Measurements from ENCODE around the gene MYADML2. TPM values are rescaled to one million over a fixed set of nuclear protein-coding genes. Genes with fewer than 3 reads are reported as not detected.
"Not testable (repeated sequence)": the region's sequence is repeated elsewhere in the genome, so short reads cannot be mapped to it uniquely, and the experiment has no call there.

Gene MYADML2
- total RNA-seq, 1 donor from 2014 or later = not detected

GRCh38 chr17:81953443-81953842 lies 6.4 kb upstream of the MYADML2 start:
- peak; percentile 22 for TF ChIP-seq CTCF (conservative IDR thresholded peaks at IDR 0.05)
- not testable (repeated sequence) for H3K4me1 Mint-ChIP-seq (ENCODE audit: unreplicated experiment); H3K36me3 Mint-ChIP-seq; H3K9me3 Mint-ChIP-seq; H3K27ac Mint-ChIP-seq; DNase-seq (ENCODE audit: extremely low spot score, unreplicated experiment); H3K4me3 Mint-ChIP-seq
- peaks cover 17% of the 10 kb centered on the region for H3K27me3 Mint-ChIP-seq

- peak; percentile 69 for DNase-seq (ENCODE audit: extremely low spot score, unreplicated experiment)
- Mint-ChIP-seq H3K4me1 (ENCODE audit: unreplicated experiment) (peaks cover 3% of the 10 kb centered on the region), H3K27me3 (peaks cover 11% of the 10 kb centered on the region), H3K27ac (no peak overlapping the region), H3K36me3 (no peaks in the 10 kb centered on the region), H3K4me3 (no peak overlapping the region), H3K9me3 (no peaks in the 10 kb centered on the region)
- TF ChIP-seq CTCF (conservative IDR thresholded peaks at IDR 0.05) = no peak
These were observed 5.8 kb upstream of the MYADML2 start for GRCh38 chr17:81952792-81953228.

- Mint-ChIP-seq H3K36me3 (no peaks in the 10 kb centered on the region), H3K27ac (no peak overlapping the region), H3K4me3 (no peak overlapping the region), H3K4me1 (ENCODE audit: unreplicated experiment) (no peaks in the 10 kb centered on the region), H3K27me3 (peaks cover 4% of the 10 kb centered on the region), H3K9me3 (no peaks in the 10 kb centered on the region)
- TF ChIP-seq CTCF (conservative IDR thresholded peaks at IDR 0.05) = no peak
- DNase-seq (ENCODE audit: extremely low spot score, unreplicated experiment) = no peak
These were observed 5.0 kb upstream of the MYADML2 start for GRCh38 chr17:81951785-81952684.

- Mint-ChIP-seq H3K4me1 (ENCODE audit: unreplicated experiment) (no peaks in the 10 kb centered on the region), H3K4me3 (no peak overlapping the region), H3K36me3 (no peaks in the 10 kb centered on the region), H3K27ac (no peak overlapping the region), H3K27me3 (peaks cover 4% of the 10 kb centered on the region), H3K9me3 (no peaks in the 10 kb centered on the region)
- no peak for DNase-seq (ENCODE audit: extremely low spot score, unreplicated experiment)
- no peak for TF ChIP-seq CTCF (conservative IDR thresholded peaks at IDR 0.05)
These were observed 3.5 kb upstream of the MYADML2 start for GRCh38 chr17:81950501-81950900.

- peaks cover 4% of the 10 kb centered on the region for H3K27me3 Mint-ChIP-seq
- no peak overlapping the region for H3K4me3 Mint-ChIP-seq
- DNase-seq (ENCODE audit: extremely low spot score, unreplicated experiment) = peak; percentile 69
- no peaks in the 10 kb centered on the region for H3K9me3 Mint-ChIP-seq
- H3K27ac Mint-ChIP-seq = no peak overlapping the region
- no peaks in the 10 kb centered on the region for H3K4me1 Mint-ChIP-seq (ENCODE audit: unreplicated experiment)
- H3K36me3 Mint-ChIP-seq = no peaks in the 10 kb centered on the region
- TF ChIP-seq CTCF (conservative IDR thresholded peaks at IDR 0.05) = no peak
These were observed 1.8 kb upstream of the MYADML2 start for GRCh38 chr17:81948635-81949378.

Data from type B pancreatic cell (in vitro differentiated cells).